GM10266 (cell line): ENCODE measurements around the gene CACNA2D1.

Experiments
- DNase-seq: peaks from one replicate; pipeline ENCODE4 v3.0.0; 2012; ENCODE audit errors: extremely low spot score
- CTCF ChIP-seq: IDR thresholded peaks from 2 replicates; pipeline ENCODE4 v1.5.1; 2012; ENCODE audit warnings: mild to moderate bottlenecking, low read depth; ENCODE audit not compliant: control insufficient read depth, insufficient read depth; ENCODE audit errors: missing control alignments

The CACNA2D1 gene

GRCh38 chr7:82032901-82033300, 410.7 kb downstream of the CACNA2D1 start:
- no peak for DNase-seq
- TF ChIP-seq CTCF = no peak

DNA sequence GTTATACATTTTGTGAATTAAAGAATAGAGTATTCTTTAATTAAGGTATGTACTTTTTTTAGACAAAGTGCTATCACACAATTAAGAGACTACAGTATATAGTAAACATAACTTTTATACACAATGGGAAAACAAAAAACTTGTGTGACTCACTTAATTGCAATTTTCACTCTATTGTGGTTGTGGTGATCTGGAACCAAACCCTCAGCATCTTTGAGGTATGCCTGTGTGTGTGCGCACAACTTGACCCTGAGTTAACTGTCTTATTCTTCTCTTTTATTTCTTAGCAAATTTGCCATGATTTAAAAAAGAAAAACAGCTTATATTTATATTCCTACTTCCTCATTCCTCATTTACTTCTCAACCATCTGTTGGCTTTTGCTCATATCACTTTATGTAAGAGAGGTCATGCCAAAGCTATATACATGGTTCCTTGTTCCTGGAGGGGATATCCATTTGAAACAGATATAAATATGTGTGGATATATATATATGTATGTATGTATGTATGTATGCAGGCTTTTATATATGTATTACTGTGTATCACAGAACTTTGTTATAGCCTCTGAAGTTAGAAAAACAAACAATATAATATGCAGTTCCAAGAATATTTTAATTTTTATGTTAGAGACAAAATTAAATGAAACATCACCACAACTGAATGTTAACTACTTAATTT, 414.2 kb downstream of the CACNA2D1 start:
- TF ChIP-seq CTCF = no peak

DNA sequence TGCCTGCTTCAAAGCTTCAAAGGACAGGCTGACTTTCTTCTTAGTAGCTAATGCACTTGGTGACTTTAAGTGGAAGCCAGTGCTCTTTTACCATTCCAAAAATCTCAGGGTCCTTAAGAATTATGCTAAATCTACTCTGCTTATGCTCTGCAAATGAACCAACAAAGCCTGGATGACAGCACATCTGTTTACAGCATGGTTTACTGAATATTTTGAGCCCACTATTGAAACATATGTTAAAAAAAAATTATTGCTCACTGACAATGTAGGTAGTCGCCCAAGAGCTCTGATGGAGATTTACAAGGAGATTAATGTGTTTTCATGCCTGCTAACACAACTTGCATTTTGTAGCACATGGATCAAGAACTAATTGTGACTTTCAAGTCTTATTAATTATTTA, 415.5 kb downstream of the CACNA2D1 start:
- DNase-seq = no peak
- no peak for TF ChIP-seq CTCF

More for the DNA sequence above, 414.2 kb downstream of the CACNA2D1 start:
- no peak for DNase-seq

- TF ChIP-seq CTCF = no peak
- no peak for DNase-seq
Observed at GRCh38 chr7:82021713-82022112, 421.9 kb downstream of the CACNA2D1 start.

GRCh38 chr7:82021036-82021435, 422.5 kb downstream of the CACNA2D1 start:
- DNase-seq = no peak
- no peak for TF ChIP-seq CTCF

GRCh38 chr7:82019551-82020475, 423.8 kb downstream of the CACNA2D1 start:
- DNase-seq = no peak
- TF ChIP-seq CTCF = no peak

- DNase-seq = no peak
- TF ChIP-seq CTCF = no peak
Observed at GRCh38 chr7:82018226-82018625, 425.4 kb downstream of the CACNA2D1 start.
